Testis (tissue), 3 donors: ENCODE data around the gene CPT1C. TPM values are rescaled to one million over a fixed set of nuclear protein-coding genes. Genes with fewer than 3 reads are reported as not detected.

Source experiments
- DNase-seq: peaks from one replicate; pipeline ENCODE4 v3.0.0-alpha.2; 2019
- H3K27ac ChIP-seq, 2 donors: fragments of 200-600 bp; sonication (generic); one replicate each; pipeline ENCODE4 v1.5.1; 2019
- H3K27me3 ChIP-seq: fragments of 200-600 bp; sonication (generic); one replicate; pipeline ENCODE4 v1.5.1; 2019
- H3K36me3 ChIP-seq: fragments of 200-600 bp; sonication (generic); one replicate; pipeline ENCODE4 v1.5.1; 2017; ENCODE audit warnings: low read depth; ENCODE audit errors: missing control alignments
- H3K4me1 ChIP-seq: fragments of 200-600 bp; sonication (generic); one replicate; pipeline ENCODE4 v1.5.1; 2019
- H3K4me3 ChIP-seq, 2 donors: fragments of 200-600 bp; sonication (generic); one replicate each; pipeline ENCODE4 v1.5.1; 2017 to 2019
- H3K9me3 ChIP-seq: fragments of 200-600 bp; sonication (generic); one replicate; pipeline ENCODE4 v1.5.1; 2017
- POLR2A ChIP-seq: fragments of 450-650 bp; IDR thresholded peaks from one replicate; pipeline ENCODE4 v1.6.1; 2017; ENCODE audit warnings: antibody characterized with exemption, mild to moderate bottlenecking, moderate library complexity
- WGBS, 2 donors: methylation state at CpG; one replicate each; pipeline ENCODE4 v1.1.5; 2018; 5-methylcytosine and 5-hydroxymethylcytosine counted together
- intact Hi-C: fragments of 100-400 bp; cut with DNase I; formaldehyde crosslinking; loops from one replicate; pipeline ENCODE4 v1.15.1; 2023; ENCODE audit warnings: low total_unique reads
- polyA plus RNA-seq: library from polyadenylated mRNA; stranded (reverse); fragments of 350-450 nt; fragmentation: Illumina TruSeq; extraction: RNeasy Lipid Tissue Mini Kit (QIAGEN cat#74804); gene quantifications from one replicate; pipeline ENCODE4 v1.2.3, GENCODE V29; 2014; ENCODE audit warnings: low read depth, low replicate concordance; ENCODE audit not compliant: insufficient read depth
- total RNA-seq, 2 donors: library from RNA; depleted of rRNA; stranded (reverse); fragments of >200 nt; gene quantifications; one replicate each; pipeline ENCODE4 v1.2.3, GENCODE V29; 2016
- TF ChIP-seq, protein P1 (sequence below), 3 experiments: fragments of 450-650 bp in 2 of 3; fragments of 200-600 bp in 1 of 3; sonication (generic) in 1 of 3; IDR thresholded peaks; one replicate each; pipeline ENCODE4 v1.5.1; 2016 to 2019; ENCODE audit warnings: antibody characterized with exemption in 3 of 3, mild to moderate bottlenecking in 2 of 3, moderate library complexity in 1 of 3

CPT1C gene
- total and polyA plus RNA-seq, 3 donors from 2014 or later: 8.8 to 17.1 (median 9.8) TPM

DNA sequence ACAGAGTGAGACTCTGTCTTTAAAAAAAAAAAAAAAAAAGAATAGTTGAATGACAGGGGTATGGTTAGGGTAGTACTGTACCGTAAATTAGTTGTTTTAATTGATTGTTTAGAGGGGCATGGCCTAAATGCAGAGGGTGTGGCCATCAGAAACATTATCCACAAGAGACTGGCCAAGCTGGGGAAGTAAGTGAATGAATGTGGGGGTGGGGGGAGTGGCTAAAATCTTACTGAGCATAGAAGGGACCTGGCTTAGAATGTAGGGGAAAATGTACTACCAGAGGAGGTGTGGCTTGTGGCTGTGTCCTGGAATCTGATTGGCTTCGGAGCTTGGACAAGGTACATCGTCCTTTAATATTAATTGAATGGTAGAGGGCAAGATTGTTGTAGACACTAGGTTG is 21.4 kb upstream of the CPT1C start:
- H3K4me1 ChIP-seq: peaks cover 6% of the 10 kb centered on the region
- no peak overlapping the region for H3K27ac ChIP-seq
- no peaks in the 10 kb centered on the region for H3K36me3 ChIP-seq
- no peak for DNase-seq
- no peaks in the 10 kb centered on the region for H3K9me3 ChIP-seq
- H3K4me3 ChIP-seq: no peak overlapping the region
- intact Hi-C loops: no loop called here
- no peaks in the 10 kb centered on the region for H3K27me3 ChIP-seq
- WGBS, 2 donors: 71 to 78% methylated on average over 3 of the region's 3 CpGs
- TF ChIP-seq, protein P1, sequence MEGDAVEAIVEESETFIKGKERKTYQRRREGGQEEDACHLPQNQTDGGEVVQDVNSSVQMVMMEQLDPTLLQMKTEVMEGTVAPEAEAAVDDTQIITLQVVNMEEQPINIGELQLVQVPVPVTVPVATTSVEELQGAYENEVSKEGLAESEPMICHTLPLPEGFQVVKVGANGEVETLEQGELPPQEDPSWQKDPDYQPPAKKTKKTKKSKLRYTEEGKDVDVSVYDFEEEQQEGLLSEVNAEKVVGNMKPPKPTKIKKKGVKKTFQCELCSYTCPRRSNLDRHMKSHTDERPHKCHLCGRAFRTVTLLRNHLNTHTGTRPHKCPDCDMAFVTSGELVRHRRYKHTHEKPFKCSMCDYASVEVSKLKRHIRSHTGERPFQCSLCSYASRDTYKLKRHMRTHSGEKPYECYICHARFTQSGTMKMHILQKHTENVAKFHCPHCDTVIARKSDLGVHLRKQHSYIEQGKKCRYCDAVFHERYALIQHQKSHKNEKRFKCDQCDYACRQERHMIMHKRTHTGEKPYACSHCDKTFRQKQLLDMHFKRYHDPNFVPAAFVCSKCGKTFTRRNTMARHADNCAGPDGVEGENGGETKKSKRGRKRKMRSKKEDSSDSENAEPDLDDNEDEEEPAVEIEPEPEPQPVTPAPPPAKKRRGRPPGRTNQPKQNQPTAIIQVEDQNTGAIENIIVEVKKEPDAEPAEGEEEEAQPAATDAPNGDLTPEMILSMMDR (IDR thresholded peaks at IDR 0.05): no peak
- TF ChIP-seq POLR2A: no peak

DNA sequence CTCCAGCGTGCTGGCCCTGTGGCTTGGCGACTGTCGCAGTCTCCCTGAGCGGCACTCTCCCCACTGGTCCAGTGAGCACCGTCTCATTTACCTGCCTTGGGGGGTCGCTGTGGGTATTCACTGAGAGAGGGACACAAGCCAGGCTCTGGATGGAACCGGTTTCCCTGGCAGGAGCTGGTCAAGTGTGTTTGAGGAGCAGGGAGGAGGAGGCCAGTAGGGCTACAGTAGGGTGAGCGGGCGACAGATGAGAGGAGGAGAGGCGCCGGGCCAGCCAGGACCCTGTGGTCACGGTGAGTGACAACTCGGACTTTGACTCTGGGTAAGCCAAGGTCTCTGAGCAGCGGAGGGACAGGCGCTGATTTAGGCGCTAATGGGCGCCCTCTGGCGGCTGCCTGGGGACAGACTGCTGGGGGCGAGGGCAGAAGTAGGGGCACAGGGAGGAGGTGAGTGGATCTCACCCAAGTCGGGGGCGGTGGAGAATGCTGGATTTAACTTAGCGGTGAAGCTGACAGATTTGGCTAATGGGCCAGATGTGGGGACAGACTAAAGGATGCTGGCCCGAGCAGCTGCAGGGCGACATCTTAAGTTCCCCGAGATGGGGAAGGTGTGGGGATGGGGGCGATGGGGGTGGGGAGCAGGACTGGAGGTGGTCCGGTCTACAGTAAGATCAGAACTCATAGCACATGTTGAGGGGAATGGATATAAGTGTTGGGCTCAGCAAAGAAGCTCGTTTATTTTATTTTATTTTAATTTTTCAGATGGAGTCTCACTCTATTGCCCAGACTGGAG is 18.6 kb upstream of the CPT1C start:
- intact Hi-C loops: no loop called here
- H3K4me3 ChIP-seq: no peak overlapping the region
- peaks cover 10% of the 10 kb centered on the region for H3K4me1 ChIP-seq
- no peak overlapping the region for H3K27ac ChIP-seq
- 42 to 62% methylated on average over 26 to 28 of the region's 28 CpGs for WGBS, 2 donors
- no peaks in the 10 kb centered on the region for H3K36me3 ChIP-seq
- no peaks in the 10 kb centered on the region for H3K27me3 ChIP-seq
- H3K9me3 ChIP-seq: no peaks in the 10 kb centered on the region
- peak; percentile 80 for DNase-seq
- no peak for TF ChIP-seq POLR2A
- TF ChIP-seq, protein P1 (IDR thresholded peaks at IDR 0.05): peak; percentile 62 to 89 (median 71)

DNA sequence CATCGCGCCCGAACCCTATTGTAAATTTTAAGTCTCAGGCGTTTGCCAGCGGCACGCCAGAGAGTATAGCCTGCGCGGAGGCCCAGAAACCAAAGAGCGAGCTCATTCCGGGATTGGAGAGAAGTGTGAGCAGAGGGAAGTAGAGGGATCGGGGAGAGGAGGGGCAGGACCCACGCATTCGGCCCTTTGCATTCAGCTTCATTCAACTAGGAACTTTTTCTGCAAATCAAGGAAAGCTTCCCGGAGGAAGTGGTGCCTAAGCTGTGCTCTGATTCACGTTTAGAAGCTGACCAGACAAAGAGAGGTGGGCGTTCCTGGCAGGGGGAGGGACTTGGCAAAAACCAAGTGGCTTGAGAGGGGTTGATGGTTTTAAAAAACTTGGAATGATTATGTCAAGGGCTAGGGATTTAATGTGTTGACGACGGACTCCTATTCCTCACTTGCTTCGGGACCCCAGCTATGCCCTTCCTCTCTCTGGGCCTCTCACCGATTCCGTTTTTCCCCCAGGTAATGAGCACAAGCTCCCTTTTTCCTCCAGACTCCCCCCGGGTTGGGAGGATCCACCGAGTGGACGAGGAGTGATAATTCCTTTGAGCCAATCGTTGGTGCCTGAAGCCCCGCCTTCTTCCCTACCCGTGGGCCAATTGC is 14.7 kb upstream of the CPT1C start:
- H3K36me3 ChIP-seq: no peaks in the 10 kb centered on the region
- intact Hi-C loops: no loop called here
- H3K9me3 ChIP-seq: no peaks in the 10 kb centered on the region
- H3K4me3 ChIP-seq: peak overlapping the region; percentile 27 to 86
- peaks cover 42% of the 10 kb centered on the region for H3K4me1 ChIP-seq
- H3K27ac ChIP-seq: peak overlapping the region; percentile 75 to 96
- 1% methylated on average over 27 of the region's 27 CpGs for WGBS, 2 donors
- peak; percentile 88 for DNase-seq
- no peaks in the 10 kb centered on the region for H3K27me3 ChIP-seq
- TF ChIP-seq, protein P1 (IDR thresholded peaks at IDR 0.05): no peak
- no peak for TF ChIP-seq POLR2A

DNA sequence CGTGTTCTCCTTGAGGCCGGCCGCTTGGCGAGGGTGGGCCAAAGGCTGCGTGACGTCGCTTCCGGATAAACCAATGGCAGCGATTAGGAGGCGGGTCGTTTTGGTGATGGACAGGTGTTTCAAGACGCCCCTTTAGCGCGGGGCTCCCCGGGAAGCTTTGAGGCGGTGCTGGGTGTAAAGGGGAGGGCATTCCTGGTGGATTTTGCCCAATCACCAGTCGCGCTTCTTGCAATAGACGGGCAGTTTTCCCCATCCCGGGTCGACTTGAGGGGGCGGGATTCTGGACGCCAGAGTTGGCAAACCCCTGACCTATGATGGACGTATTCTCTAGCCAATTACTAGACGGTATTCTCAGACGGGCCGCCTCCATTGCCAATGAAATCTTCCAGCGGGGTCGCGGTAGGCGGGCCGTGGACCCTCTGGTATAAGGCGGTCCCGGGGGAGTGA is 14.1 kb upstream of the CPT1C start:
- 0 to 1% methylated on average over 32 to 34 of the region's 34 CpGs for WGBS, 2 donors
- TF ChIP-seq POLR2A: no peak
- TF ChIP-seq, protein P1 (IDR thresholded peaks at IDR 0.05): no peak
- Histone ChIP-seq H3K4me1 (peaks cover 42% of the 10 kb centered on the region), H3K36me3 (no peaks in the 10 kb centered on the region), H3K27me3 (no peaks in the 10 kb centered on the region), H3K4me3 (peak overlapping the region; percentile 86 to 91), H3K9me3 (no peaks in the 10 kb centered on the region), H3K27ac (peak overlapping the region; percentile 79 to 96)
- intact Hi-C loops: no loop called here
- DNase-seq: peak; percentile 100
